ENCODE data around the gene CSNK1G1.
"Not testable (repeated sequence)": the region's sequence is repeated elsewhere in the genome, so short reads cannot be mapped to it uniquely, and the experiment has no call there.

Gene CSNK1G1

DNA sequence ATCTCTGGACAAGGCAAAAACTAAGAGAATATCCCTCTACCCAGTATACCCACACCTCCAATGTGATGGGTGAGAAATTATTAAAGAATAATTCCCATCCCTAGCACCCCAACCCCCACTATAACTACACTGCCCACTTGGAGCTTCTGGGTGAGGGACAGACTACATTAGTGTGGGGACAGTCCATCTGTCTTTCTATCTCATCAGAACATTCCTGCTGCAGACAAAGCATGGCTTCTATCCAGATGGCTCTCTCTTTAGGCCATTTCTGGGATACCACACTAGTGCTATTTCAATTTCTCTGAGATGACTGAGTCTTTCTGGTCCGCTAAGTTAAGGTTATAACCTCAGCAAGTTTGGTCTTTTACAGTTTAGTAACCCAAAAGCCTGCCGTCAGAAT lies 6.6 kb downstream of the CSNK1G1 start:
- DNase-seq (ENCODE audit: low read depth in 2 of 2) = no peak

GRCh38 chr15:64348455-64348854 lies 7.5 kb downstream of the CSNK1G1 start:
- DNase-seq (ENCODE audit: low read depth in 2 of 2) = no peak

GRCh38 chr15:64346242-64346641 lies 9.7 kb downstream of the CSNK1G1 start:
- DNase-seq (ENCODE audit: low read depth in 2 of 2) = not testable (repeated sequence)

- DNase-seq (ENCODE audit: low read depth in 2 of 2) = no peak
These were observed 11.2 kb downstream of the CSNK1G1 start for GRCh38 chr15:64344651-64345294.

GRCh38 chr15:64343841-64344240 lies 12.1 kb downstream of the CSNK1G1 start:
- DNase-seq (ENCODE audit: low read depth in 2 of 2) = no peak

GRCh38 chr15:64343222-64343621 lies 12.8 kb downstream of the CSNK1G1 start:
- no peak for DNase-seq (ENCODE audit: low read depth in 2 of 2)

DNA sequence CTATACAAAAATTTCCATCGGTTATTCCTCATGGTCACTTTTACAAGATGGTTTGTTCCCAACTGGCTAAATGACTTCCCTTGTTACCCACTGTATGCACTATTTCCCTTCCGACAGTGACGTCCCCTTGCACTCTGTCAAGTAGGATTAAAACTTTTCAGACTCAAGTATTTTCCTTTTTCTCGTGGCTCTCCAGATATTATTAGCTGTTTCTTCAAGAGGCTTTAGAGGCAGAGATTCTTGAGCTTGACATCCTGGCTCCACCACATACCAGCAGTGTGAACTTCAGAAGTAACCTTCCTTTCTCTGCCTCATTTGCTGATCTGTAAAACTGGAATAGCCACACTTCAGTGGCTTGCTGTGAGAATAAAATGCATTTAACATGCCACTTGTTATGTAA lies 14.0 kb downstream of the CSNK1G1 start:
- no peak for DNase-seq (ENCODE audit: low read depth in 2 of 2)

GRCh38 chr15:64340355-64340754 lies 15.6 kb downstream of the CSNK1G1 start:
- DNase-seq (ENCODE audit: low read depth in 2 of 2) = no peak

GRCh38 chr15:64337761-64338160 lies 18.2 kb downstream of the CSNK1G1 start:
- DNase-seq (ENCODE audit: low read depth in 2 of 2) = no peak

DNA sequence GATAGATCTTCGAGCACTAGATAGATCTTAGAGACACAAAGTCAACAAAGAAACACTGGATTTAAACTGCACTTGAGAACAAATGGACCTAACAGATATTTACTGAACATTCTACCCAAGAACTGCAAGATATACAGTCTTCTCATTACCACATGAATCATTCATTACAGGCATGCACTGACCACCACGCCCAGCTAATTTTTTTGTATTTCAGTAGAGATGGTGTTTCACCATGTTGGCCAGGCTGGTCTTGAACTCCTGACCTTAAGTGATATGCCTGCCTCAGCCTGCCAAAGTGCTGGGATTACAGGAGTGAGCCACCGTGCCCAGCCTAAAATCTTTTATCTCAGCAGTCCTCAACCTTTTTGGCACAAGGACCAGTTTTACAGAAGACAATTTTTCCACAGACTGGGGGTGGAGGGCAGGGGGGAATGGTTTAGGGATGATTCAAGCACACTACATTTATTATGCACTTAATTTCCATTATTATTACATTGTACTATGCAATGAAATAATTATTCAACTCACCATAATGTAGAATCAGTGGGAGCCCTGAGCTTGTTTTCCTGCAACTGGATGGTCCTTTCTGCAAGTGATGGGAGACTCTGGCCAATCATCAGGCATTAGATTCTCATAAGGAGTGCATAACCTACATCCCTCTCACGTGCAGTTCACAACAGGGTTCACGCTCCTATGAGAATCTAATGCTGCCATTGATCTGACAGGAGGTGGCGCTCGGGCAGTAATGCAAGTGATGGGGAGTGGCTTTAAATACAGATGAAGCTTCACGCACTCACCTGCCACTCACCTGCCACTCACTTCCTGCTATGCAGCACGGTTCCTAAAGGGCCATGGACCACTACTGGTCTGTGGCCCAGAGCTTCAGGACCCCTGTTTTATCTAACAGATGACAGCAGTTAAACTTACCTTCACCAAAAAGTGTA lies 21.7 kb downstream of the CSNK1G1 start:
- DNase-seq (ENCODE audit: low read depth in 2 of 2) = peak in 1 of 2 donors; percentile 8

DNA sequence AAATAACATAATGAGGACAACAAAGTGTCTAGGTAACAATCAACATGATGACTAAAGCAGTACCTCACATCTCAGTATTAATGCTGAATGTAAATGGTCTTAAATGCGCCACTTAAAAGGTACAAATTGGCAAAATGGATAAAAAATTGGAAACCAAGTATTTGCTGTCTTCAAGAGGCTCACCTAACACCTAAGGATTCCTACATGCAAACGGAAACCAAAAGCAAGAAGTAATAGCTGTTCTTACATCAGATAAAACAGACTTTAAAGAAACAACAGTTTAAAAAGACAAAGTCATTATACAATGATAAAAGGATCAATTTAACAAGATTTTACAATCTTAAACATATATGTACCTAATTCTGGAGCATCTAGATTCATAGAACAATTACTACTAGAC lies 22.5 kb downstream of the CSNK1G1 start:
- no peak for DNase-seq (ENCODE audit: low read depth in 2 of 2)

GRCh38 chr15:64331668-64332067 lies 24.3 kb downstream of the CSNK1G1 start:
- not testable (repeated sequence) for DNase-seq (ENCODE audit: low read depth in 2 of 2)

- DNase-seq (ENCODE audit: low read depth in 2 of 2) = not testable (repeated sequence)
These were observed 29.0 kb downstream of the CSNK1G1 start for GRCh38 chr15:64326975-64327374.

GRCh38 chr15:64326458-64326857 lies 29.5 kb downstream of the CSNK1G1 start:
- not testable (repeated sequence) for DNase-seq (ENCODE audit: low read depth in 2 of 2)

DNA sequence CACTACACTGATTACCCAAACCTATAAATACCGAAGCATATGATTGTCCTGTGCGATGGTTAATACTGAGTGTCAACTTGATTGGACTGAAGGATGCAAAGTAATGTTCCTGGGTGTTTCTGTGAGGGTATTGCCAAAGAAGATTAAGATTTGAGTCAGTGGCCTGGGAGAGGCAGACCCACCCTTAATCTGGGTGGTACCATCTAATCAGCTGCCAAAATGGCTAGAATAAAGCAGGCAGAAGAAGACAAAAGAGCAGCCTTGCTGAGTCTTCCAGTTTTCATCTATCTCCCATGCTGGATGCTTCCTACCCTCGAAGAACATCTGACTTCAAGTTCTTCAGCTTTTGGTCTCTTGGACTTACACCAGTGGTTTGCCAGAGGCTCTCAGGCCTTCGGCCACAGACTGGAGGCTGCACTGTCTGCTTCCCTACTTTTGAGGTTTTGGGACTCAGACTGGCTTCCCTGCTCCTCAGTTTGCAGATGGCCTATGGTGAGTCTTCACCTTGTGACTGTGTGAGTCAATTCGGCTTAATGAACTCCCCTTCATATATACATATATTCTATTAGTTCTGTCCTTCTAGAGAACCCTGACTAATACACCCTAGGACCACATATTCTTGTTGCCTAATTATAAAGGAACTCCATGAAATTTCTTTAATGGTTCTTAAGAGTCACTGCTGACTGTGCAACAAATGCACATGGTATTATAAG lies 31.7 kb downstream of the CSNK1G1 start:
- no peak for DNase-seq (ENCODE audit: low read depth in 2 of 2)

DNA sequence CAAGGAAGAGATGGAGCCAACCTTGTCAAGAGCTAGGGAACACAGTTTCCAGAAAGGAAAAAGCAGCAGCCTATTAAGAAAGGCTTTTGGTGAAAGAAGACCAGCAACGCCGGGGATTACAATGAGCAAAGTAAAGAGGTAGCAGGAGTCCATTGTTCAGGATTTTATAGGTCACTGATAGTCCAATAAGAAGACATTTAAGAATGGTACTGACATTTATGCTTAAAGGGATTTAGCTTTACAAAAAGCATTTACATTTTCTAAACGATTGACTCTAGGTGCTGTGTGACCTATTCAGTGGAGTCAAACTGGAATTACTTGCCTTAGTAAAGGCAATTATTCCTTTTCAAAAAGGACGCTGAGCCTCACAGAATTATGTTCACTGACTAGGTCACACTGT lies 40.8 kb downstream of the CSNK1G1 start:
- no peak for DNase-seq (ENCODE audit: low read depth in 2 of 2)

- no peak for DNase-seq (ENCODE audit: low read depth in 2 of 2)
These were observed 41.5 kb downstream of the CSNK1G1 start for GRCh38 chr15:64314456-64314855.

DNA sequence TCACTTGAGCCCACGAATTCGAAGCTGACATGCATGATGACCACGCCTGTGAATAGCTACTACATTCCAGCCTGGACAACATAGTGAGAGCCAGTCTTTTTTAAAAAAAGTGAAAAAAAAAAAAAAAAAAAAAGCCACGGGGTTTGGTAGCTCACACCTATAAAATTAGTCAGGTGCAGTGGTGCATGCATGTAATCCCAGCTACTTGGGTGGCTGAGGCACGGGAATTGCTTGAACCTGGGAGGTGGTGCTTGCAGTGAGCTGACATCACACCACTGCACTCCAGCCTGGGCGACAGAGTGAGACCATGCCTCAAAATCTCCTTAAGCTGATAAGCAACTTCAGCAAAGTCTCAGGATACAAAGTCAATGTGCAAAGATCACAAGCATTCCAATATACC lies 44.4 kb downstream of the CSNK1G1 start:
- no peak for DNase-seq (ENCODE audit: low read depth in 2 of 2)

DNA sequence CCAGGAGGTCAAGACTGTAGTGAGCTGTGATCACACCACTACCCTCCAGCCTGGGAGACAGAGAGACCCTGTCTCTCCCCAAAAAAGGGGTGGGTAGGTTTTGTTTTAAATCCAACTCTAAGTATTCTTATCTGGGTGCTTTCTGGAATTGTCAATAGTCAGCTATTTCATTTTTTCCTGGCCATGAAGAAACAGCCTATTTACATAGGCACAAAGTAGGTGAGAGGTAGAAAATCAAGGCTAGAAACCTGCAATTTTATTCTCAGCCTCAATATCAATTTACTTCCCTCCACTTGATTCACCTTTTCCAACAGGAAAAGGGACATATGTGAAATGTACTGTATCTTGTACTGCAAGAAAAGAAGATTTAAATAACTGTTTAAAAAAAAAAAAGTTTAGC lies 45.9 kb downstream of the CSNK1G1 start:
- DNase-seq (ENCODE audit: low read depth in 2 of 2) = no peak

DNA sequence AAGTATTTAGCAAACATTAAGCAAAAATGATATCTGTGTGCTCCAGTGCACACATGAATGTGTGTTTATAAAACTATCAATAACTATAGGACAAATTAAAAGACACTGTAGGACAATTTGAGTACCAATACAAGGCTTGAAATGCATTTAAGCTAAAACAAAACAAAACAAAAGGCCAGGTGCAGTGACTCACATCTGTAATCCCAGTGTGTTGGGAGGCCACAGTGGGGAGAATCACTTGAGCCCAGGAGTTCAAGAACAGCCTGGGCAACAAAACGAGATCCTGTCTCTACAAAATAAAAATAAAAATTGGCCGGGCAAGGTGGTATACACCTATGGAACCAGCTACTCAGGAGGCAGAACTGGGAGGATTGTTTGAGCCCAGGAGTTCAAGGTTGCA lies 50.7 kb downstream of the CSNK1G1 start:
- DNase-seq (ENCODE audit: low read depth in 2 of 2) = no peak

DNA sequence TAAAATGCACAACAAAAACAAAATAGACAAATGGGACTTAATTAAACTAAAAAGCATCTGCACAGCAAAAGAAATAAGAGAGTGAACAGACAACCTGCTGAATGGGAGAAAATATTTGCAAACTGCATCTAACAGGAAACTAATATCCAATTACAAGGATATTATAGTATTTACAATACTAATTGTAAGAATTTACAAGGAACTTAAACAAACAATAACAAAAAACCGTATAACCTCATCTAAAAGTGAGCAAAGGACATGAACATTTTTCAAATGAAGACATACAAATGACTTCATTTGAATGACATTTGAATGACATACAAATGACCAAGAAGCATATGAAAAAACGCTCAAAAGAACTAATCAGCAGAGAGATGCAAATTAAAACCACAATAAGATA lies 66.4 kb downstream of the CSNK1G1 start:
- no peak for DNase-seq (ENCODE audit: low read depth in 2 of 2)

DNA sequence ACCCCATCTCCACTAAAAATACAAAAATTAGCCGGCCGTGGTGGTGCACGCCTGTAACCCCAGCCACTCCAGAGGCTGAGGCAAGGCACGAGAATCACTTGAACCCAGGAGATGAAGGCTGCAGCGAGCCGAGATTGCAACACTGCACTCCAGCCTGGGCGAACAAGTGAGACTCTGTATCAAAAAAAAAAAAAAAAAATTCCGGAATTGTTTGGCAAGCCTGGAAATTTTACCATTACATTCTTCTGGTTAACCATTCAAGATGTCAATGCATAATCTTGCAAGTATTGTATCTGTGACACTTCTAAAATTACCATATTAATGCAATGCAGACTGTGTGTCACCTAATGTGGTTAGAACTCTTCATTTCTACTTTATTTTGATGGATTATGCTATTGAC lies 67.0 kb downstream of the CSNK1G1 start:
- DNase-seq (ENCODE audit: low read depth in 2 of 2) = no peak
